Liver (tissue), 9 donors: ENCODE results near the gene ZMYND8. TPM values are rescaled to one million over a fixed set of nuclear protein-coding genes. Genes with fewer than 3 reads are reported as not detected.

Source experiments
- DNase-seq: peaks from one replicate; pipeline ENCODE4 v3.0.0-alpha.2; 2017; ENCODE audit warnings: low spot score
- H3K27ac ChIP-seq, 2 donors: one replicate each; pipeline ENCODE4 v1.7.0; 2013; ENCODE audit warnings: inconsistent platforms in 2 of 2, low read length in 2 of 2, control low read depth in 1 of 2, low read depth in 1 of 2, mild to moderate bottlenecking in 1 of 2
- H3K27me3 ChIP-seq, 4 donors: one replicate each; pipeline versions ENCODE4 v1.6.1 to v1.7.0; 2013; ENCODE audit warnings: low read length in 3 of 4, inconsistent platforms in 1 of 4, mild to moderate bottlenecking in 1 of 4, moderate library complexity in 1 of 4; ENCODE audit not compliant: control insufficient read depth in 4 of 4, insufficient read depth in 4 of 4
- H3K36me3 ChIP-seq, 4 donors: one replicate each; pipeline versions ENCODE4 v1.6.1 to v1.7.0; 2013; ENCODE audit warnings: low read length in 3 of 4, mild to moderate bottlenecking in 3 of 4, low read depth in 1 of 4, moderate library complexity in 1 of 4; ENCODE audit not compliant: control insufficient read depth in 4 of 4, insufficient read depth in 3 of 4
- H3K4me1 ChIP-seq, 4 donors: one replicate each; pipeline versions ENCODE4 v1.6.1 to v1.7.0; 2013; ENCODE audit warnings: low read length in 3 of 4, mild to moderate bottlenecking in 3 of 4, moderate library complexity in 1 of 4; ENCODE audit not compliant: control insufficient read depth in 4 of 4, insufficient read depth in 4 of 4
- H3K4me3 ChIP-seq, 3 donors: one replicate each; pipeline versions ENCODE4 v1.6.1 to v1.7.0; 2013; ENCODE audit warnings: low read length in 3 of 3, control low read depth in 1 of 3, low read depth in 1 of 3, mild to moderate bottlenecking in 1 of 3
- H3K9ac ChIP-seq, 2 donors: one replicate each; pipeline ENCODE4 v1.7.0; 2013; ENCODE audit warnings: low read length in 2 of 2, mild to moderate bottlenecking in 2 of 2, moderate library complexity in 2 of 2, control low read depth in 1 of 2, low read depth in 1 of 2
- H3K9me3 ChIP-seq, 4 donors: one replicate each; pipeline versions ENCODE4 v1.6.1 to v1.7.0; 2013; ENCODE audit warnings: low read length in 3 of 4; ENCODE audit not compliant: control insufficient read depth in 4 of 4
- EGR1 ChIP-seq, 2 donors: IDR thresholded peaks; 2 replicates each; pipeline ENCODE4 v1.6.1; 2016 to 2018; ENCODE audit warnings: antibody characterized with exemption in 2 of 2, low read depth in 2 of 2
- FOXA1 ChIP-seq: IDR thresholded peaks from 2 replicates; pipeline ENCODE4 v1.6.1; 2016; ENCODE audit warnings: antibody characterized with exemption
- HNF4A ChIP-seq, 2 donors: conservative IDR thresholded peaks; 2 replicates each; pipeline ENCODE4 v1.6.1; 2016; ENCODE audit warnings: antibody characterized with exemption in 2 of 2, mild to moderate bottlenecking in 2 of 2
- JUND ChIP-seq, 2 donors: IDR thresholded peaks; 2 replicates each; pipeline ENCODE4 v1.6.1; 2016; ENCODE audit warnings: antibody characterized with exemption in 2 of 2
- NR2F2 ChIP-seq: IDR thresholded peaks from 2 replicates; pipeline ENCODE4 v1.6.1; 2016; ENCODE audit warnings: antibody characterized with exemption
- RXRA ChIP-seq, 2 donors: IDR thresholded peaks; 2 replicates each; pipeline ENCODE4 v1.6.1; 2017 to 2018; ENCODE audit warnings: antibody characterized with exemption in 2 of 2, mild to moderate bottlenecking in 1 of 2
- SP1 ChIP-seq: IDR thresholded peaks from 2 replicates; pipeline ENCODE4 v1.6.1; 2018; ENCODE audit warnings: antibody characterized with exemption, mild to moderate bottlenecking
- TAF1 ChIP-seq: conservative IDR thresholded peaks from 2 replicates; pipeline ENCODE4 v1.6.1; 2016; ENCODE audit warnings: antibody characterized with exemption, mild to moderate bottlenecking
- WGBS: extraction: QIAGEN DNeasy Blood & Tissue Kit; methylation state at CpG from one replicate; pipeline ENCODE4 v1.1.7; 2013; 5-methylcytosine and 5-hydroxymethylcytosine counted together
- polyA plus RNA-seq, 2 donors: library from polyadenylated mRNA; stranded (reverse) in 1 of 2; unstranded in 1 of 2; fragments of 200-250 nt in 1 of 2; fragments of >200 nt in 1 of 2; fragmentation: Nextera tagmentation in 1 of 2; extraction: Ambion mirVana in 1 of 2; gene quantifications; one replicate each; pipeline versions ENCODE4 v1.2.1 to v1.2.3, GENCODE V29; 2013 to 2015
- total RNA-seq, 2 donors: library from RNA; depleted of rRNA; stranded (reverse); fragments of >200 nt; gene quantifications; one replicate each; pipeline ENCODE4 v1.2.3, GENCODE V29; 2014
- TF ChIP-seq, protein P1 (sequence below): IDR thresholded peaks from 2 replicates; pipeline ENCODE4 v1.6.1; 2016; ENCODE audit warnings: antibody characterized with exemption, mild to moderate bottlenecking
- TF ChIP-seq, protein P2 (sequence below): IDR thresholded peaks from 2 replicates; pipeline ENCODE4 v1.6.1; 2016; ENCODE audit warnings: antibody characterized with exemption
- TF ChIP-seq, protein P3 (sequence below): IDR thresholded peaks from 2 replicates; pipeline ENCODE4 v1.6.1; 2016; ENCODE audit warnings: antibody characterized with exemption
- TF ChIP-seq, protein P4 (sequence below): IDR thresholded peaks from 2 replicates; pipeline ENCODE4 v1.6.1; 2016; ENCODE audit warnings: antibody characterized with exemption
- TF ChIP-seq, protein P5 (sequence below): fragments of 150-350 bp; IDR thresholded peaks from 2 replicates; pipeline ENCODE4 v1.5.1; 2017; ENCODE audit warnings: improper control_type of control experiment, low read depth, low read length; ENCODE audit not compliant: missing input control
- donor health status: healthy.
- donor health status: healthy.
- donor health status: healthy.
- donor health status: healthy.
- donor health status: healthy.

ZMYND8 gene
- total and polyA plus RNA-seq, 4 donors, result 3.3 to 23.5 (median 6.8) TPM

DNA sequence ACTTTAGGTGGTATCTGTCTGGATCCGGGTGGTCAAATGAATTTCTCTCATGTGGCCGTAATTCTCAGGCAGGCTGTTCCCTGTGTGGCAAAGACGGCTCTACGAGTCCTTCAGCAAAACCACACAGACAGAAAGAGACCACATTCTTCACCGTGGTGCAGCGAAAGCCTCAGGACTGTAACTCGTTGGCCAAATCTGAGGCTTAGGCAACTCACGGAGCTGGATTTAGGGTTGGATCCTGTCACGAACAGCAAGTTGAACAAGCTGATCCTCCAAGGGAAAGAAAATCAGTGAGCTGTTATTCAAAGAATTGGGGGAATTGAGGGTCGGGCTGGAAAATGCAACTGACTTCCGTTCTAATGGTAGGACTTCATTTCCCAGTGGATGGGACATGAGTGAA lies 167.4 kb downstream of the ZMYND8 start:
- Histone ChIP-seq H3K4me3 (no peak overlapping the region), H3K36me3 (peaks cover 0 to 2% (median 0%) of the 10 kb centered on the region in 4 donors), H3K27me3 (no peaks in the 10 kb centered on the region), H3K27ac (no peak overlapping the region), H3K9ac (no peak overlapping the region), H3K9me3 (no peaks in the 10 kb centered on the region), H3K4me1 (no peaks in the 10 kb centered on the region)
- WGBS, result 60% methylated on average over 11 of the region's 11 CpGs
- no peak for DNase-seq
- no peak for TF ChIP-seq NR2F2
- no peak for TF ChIP-seq EGR1 (IDR thresholded peaks at IDR 0.05; ENCODE audit: low read depth in 2 of 2)
- no peak for TF ChIP-seq SP1
- TF ChIP-seq, protein P1, sequence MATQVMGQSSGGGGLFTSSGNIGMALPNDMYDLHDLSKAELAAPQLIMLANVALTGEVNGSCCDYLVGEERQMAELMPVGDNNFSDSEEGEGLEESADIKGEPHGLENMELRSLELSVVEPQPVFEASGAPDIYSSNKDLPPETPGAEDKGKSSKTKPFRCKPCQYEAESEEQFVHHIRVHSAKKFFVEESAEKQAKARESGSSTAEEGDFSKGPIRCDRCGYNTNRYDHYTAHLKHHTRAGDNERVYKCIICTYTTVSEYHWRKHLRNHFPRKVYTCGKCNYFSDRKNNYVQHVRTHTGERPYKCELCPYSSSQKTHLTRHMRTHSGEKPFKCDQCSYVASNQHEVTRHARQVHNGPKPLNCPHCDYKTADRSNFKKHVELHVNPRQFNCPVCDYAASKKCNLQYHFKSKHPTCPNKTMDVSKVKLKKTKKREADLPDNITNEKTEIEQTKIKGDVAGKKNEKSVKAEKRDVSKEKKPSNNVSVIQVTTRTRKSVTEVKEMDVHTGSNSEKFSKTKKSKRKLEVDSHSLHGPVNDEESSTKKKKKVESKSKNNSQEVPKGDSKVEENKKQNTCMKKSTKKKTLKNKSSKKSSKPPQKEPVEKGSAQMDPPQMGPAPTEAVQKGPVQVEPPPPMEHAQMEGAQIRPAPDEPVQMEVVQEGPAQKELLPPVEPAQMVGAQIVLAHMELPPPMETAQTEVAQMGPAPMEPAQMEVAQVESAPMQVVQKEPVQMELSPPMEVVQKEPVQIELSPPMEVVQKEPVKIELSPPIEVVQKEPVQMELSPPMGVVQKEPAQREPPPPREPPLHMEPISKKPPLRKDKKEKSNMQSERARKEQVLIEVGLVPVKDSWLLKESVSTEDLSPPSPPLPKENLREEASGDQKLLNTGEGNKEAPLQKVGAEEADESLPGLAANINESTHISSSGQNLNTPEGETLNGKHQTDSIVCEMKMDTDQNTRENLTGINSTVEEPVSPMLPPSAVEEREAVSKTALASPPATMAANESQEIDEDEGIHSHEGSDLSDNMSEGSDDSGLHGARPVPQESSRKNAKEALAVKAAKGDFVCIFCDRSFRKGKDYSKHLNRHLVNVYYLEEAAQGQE, result no peak
- TF ChIP-seq, protein P2, sequence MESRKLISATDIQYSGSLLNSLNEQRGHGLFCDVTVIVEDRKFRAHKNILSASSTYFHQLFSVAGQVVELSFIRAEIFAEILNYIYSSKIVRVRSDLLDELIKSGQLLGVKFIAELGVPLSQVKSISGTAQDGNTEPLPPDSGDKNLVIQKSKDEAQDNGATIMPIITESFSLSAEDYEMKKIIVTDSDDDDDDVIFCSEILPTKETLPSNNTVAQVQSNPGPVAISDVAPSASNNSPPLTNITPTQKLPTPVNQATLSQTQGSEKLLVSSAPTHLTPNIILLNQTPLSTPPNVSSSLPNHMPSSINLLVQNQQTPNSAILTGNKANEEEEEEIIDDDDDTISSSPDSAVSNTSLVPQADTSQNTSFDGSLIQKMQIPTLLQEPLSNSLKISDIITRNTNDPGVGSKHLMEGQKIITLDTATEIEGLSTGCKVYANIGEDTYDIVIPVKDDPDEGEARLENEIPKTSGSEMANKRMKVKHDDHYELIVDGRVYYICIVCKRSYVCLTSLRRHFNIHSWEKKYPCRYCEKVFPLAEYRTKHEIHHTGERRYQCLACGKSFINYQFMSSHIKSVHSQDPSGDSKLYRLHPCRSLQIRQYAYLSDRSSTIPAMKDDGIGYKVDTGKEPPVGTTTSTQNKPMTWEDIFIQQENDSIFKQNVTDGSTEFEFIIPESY, result no peak
- TF ChIP-seq TAF1, result no peak
- TF ChIP-seq, protein P3, sequence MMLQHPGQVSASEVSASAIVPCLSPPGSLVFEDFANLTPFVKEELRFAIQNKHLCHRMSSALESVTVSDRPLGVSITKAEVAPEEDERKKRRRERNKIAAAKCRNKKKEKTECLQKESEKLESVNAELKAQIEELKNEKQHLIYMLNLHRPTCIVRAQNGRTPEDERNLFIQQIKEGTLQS, result no peak
- TF ChIP-seq, protein P4, sequence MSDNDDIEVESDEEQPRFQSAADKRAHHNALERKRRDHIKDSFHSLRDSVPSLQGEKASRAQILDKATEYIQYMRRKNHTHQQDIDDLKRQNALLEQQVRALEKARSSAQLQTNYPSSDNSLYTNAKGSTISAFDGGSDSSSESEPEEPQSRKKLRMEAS, result no peak
- no peak for TF ChIP-seq RXRA (IDR thresholded peaks at IDR 0.05)
- TF ChIP-seq HNF4A (conservative IDR thresholded peaks at IDR 0.05), result no peak

DNA sequence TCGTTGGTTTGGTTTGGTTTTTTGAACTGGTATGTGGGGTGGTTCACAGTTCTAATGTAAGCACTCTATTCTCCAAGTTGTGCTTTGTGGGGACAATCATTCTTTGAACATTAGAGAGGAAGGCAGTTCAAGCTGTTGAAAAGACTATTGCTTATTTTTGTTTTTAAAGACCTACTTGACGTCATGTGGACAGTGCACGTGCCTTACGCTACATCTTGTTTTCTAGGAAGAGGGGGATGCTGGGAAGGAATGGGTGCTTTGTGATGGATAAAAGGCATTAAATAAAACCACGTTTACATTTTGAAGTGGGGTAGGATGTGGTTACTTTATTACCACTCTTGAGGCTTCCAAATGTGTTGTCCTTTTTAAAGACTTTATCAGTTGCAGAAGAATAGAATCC lies 168.0 kb downstream of the ZMYND8 start:
- H3K27me3 ChIP-seq, result no peaks in the 10 kb centered on the region
- peaks cover 0 to 2% (median 0%) of the 10 kb centered on the region in 4 donors for H3K36me3 ChIP-seq
- DNase-seq, result no peak
- WGBS, result 64% methylated on average over 5 of the region's 5 CpGs
- TF ChIP-seq, protein P5, sequence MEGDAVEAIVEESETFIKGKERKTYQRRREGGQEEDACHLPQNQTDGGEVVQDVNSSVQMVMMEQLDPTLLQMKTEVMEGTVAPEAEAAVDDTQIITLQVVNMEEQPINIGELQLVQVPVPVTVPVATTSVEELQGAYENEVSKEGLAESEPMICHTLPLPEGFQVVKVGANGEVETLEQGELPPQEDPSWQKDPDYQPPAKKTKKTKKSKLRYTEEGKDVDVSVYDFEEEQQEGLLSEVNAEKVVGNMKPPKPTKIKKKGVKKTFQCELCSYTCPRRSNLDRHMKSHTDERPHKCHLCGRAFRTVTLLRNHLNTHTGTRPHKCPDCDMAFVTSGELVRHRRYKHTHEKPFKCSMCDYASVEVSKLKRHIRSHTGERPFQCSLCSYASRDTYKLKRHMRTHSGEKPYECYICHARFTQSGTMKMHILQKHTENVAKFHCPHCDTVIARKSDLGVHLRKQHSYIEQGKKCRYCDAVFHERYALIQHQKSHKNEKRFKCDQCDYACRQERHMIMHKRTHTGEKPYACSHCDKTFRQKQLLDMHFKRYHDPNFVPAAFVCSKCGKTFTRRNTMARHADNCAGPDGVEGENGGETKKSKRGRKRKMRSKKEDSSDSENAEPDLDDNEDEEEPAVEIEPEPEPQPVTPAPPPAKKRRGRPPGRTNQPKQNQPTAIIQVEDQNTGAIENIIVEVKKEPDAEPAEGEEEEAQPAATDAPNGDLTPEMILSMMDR, result no peak
- TF ChIP-seq JUND (IDR thresholded peaks at IDR 0.05), result no peak
- TF ChIP-seq FOXA1, result no peak
- TF ChIP-seq EGR1 (IDR thresholded peaks at IDR 0.05; ENCODE audit: low read depth in 2 of 2), result no peak
- no peaks in the 10 kb centered on the region for H3K9me3 ChIP-seq
- no peak overlapping the region for H3K27ac ChIP-seq
- no peaks in the 10 kb centered on the region for H3K4me1 ChIP-seq
- no peak overlapping the region for H3K4me3 ChIP-seq
- H3K9ac ChIP-seq, result no peak overlapping the region
